ENCODE results near the gene CDCA3.

The CDCA3 gene

DNA sequence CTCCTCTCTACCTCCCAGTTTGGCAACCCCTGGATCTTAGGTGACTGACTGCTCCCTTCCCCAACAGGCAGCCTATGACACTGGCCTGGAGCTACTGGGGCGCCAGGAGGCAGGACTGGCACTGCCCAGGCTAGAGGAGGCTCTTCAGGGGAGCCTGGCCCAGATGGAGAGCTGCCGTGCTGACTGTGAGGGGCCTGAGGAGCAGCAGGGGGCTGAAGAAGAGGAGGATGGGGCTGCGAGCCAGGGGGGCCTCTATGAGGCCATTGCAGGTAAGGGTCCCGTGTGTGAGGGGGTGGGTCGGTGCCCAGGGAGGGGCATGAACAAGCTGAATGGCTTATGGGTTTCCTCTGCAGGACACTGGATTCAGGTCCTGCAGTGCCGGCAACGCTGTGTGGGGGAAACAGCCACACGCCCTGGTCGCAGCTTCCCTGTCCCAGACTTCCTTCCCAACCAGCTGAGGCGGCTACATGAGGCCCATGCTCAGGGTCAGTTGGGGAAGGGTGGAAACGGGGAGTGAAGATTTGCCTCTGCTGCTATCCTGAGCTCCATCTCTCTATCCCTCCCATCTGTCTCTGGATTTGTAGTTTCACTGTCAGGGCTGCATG, 20.7 kb downstream of the CDCA3 start:
- 96% methylated on average over 7 of the region's 11 CpGs for WGBS (ENCODE audit: insufficient coverage)

GRCh38 chr12:6829536-6830220, 21.4 kb downstream of the CDCA3 start:
- H3K27me3 ChIP-seq (replicated peaks in 2 of 5; ENCODE audit: control insufficient read depth in 4 of 5, insufficient read depth in 5 of 5, low read length in 4 of 5), result peaks cover 0 to 7% (median 0%) of the 10 kb centered on the region in 5 experiments
- ChIA-PET CTCF (interaction anchor here (0.8 to 13.0 kb wide), 21 partner anchors 10 to 197 kb away, joined by 3 to 97 read pairs (median 4); partner anchors contain the start of genes CD4, GNB3, MLF2 and PTMS), POLR2A (interaction anchor here (1.3 kb wide), 1 partner anchor 76 kb away, joined by 5 read pairs; the partner anchor contains the start of gene MLF2)
- H3K27ac ChIP-seq (ENCODE audit: insufficient read depth in 1 of 2, low read depth in 1 of 2, low read length in 2 of 2, poor library complexity in 1 of 2, severe bottlenecking in 2 of 2), result peak overlapping the region in 1 of 2 experiments; percentile 76
- 73% methylated on average over 16 of the region's 19 CpGs for WGBS (ENCODE audit: insufficient coverage)
- peaks cover 0 to 30% (median 2%) of the 10 kb centered on the region in 4 experiments for H3K36me3 ChIP-seq (ENCODE audit: control insufficient read depth in 4 of 4, insufficient read depth in 4 of 4, low read length in 3 of 4)
- H3K4me1 ChIP-seq (ENCODE audit: control extremely low read depth in 1 of 4, control insufficient read depth in 4 of 4, insufficient read depth in 4 of 4, low read length in 3 of 4), result peaks cover 0 to 29% (median 24%) of the 10 kb centered on the region in 4 experiments
- DNase-seq, result peak in 1 of 3 donors; percentile 44
- no peaks in the 10 kb centered on the region for H3K9me3 ChIP-seq (ENCODE audit: control extremely low read depth in 1 of 5, control insufficient read depth in 4 of 5, insufficient read depth in 2 of 5, low read depth in 1 of 5, low read length in 4 of 5)
- H3K4me3 ChIP-seq (ENCODE audit: control insufficient read depth in 1 of 7, extremely low read depth in 1 of 7, insufficient read depth in 4 of 7, low read depth in 2 of 7, low read length in 6 of 7), result peak overlapping the region; percentile 5 to 95 (median 72)

More for the DNA sequence above, 20.7 kb downstream of the CDCA3 start:
- peaks cover 0 to 7% (median 0%) of the 10 kb centered on the region in 5 experiments for H3K27me3 ChIP-seq (replicated peaks in 2 of 5; ENCODE audit: control insufficient read depth in 4 of 5, insufficient read depth in 5 of 5, low read length in 4 of 5)
- H3K4me3 ChIP-seq (ENCODE audit: control insufficient read depth in 1 of 7, extremely low read depth in 1 of 7, insufficient read depth in 4 of 7, low read depth in 2 of 7, low read length in 6 of 7), result no peak overlapping the region
- H3K4me1 ChIP-seq (ENCODE audit: control extremely low read depth in 1 of 4, control insufficient read depth in 4 of 4, insufficient read depth in 4 of 4, low read length in 3 of 4), result peaks cover 0 to 26% (median 24%) of the 10 kb centered on the region in 4 experiments
- peaks cover 0 to 30% (median 2%) of the 10 kb centered on the region in 4 experiments for H3K36me3 ChIP-seq (ENCODE audit: control insufficient read depth in 4 of 4, insufficient read depth in 4 of 4, low read length in 3 of 4)
- no peaks in the 10 kb centered on the region for H3K9me3 ChIP-seq (ENCODE audit: control extremely low read depth in 1 of 5, control insufficient read depth in 4 of 5, insufficient read depth in 2 of 5, low read depth in 1 of 5, low read length in 4 of 5)
- no peak for DNase-seq
- no peak overlapping the region for H3K27ac ChIP-seq (ENCODE audit: insufficient read depth in 1 of 2, low read depth in 1 of 2, low read length in 2 of 2, poor library complexity in 1 of 2, severe bottlenecking in 2 of 2)
- ChIA-PET POLR2A (no interaction called here), CTCF (interaction anchor here (0.9 to 13.0 kb wide), 10 partner anchors 10 to 76 kb away, joined by 3 to 97 read pairs (median 5); partner anchors contain the start of genes GNB3, MLF2 and PTMS)

- peak; percentile 39 to 85 (median 76) for DNase-seq
- under 1% methylated on average over 50 of the region's 71 CpGs for WGBS (ENCODE audit: insufficient coverage)
- POLR2A ChIA-PET, result interaction anchor here (0.8 to 1.3 kb wide), 2 partner anchors 20 to 76 kb away, joined by 3 to 5 read pairs; partner anchors contain the start of gene MLF2
- Histone ChIP-seq H3K27ac (ENCODE audit: insufficient read depth in 1 of 2, low read depth in 1 of 2, low read length in 2 of 2, poor library complexity in 1 of 2, severe bottlenecking in 2 of 2) (peak overlapping the region in 1 of 2 experiments; percentile 76), H3K9me3 (ENCODE audit: control extremely low read depth in 1 of 5, control insufficient read depth in 4 of 5, insufficient read depth in 2 of 5, low read depth in 1 of 5, low read length in 4 of 5) (no peaks in the 10 kb centered on the region), H3K4me1 (ENCODE audit: control extremely low read depth in 1 of 4, control insufficient read depth in 4 of 4, insufficient read depth in 4 of 4, low read length in 3 of 4) (peaks cover 0 to 29% (median 24%) of the 10 kb centered on the region in 4 experiments), H3K36me3 (ENCODE audit: control insufficient read depth in 4 of 4, insufficient read depth in 4 of 4, low read length in 3 of 4) (peaks cover 0 to 24% (median under 1%) of the 10 kb centered on the region in 4 experiments), H3K4me3 (ENCODE audit: control insufficient read depth in 1 of 7, extremely low read depth in 1 of 7, insufficient read depth in 4 of 7, low read depth in 2 of 7, low read length in 6 of 7) (peak overlapping the region; percentile 47 to 95 (median 72)), H3K27me3 (replicated peaks in 2 of 5; ENCODE audit: control insufficient read depth in 4 of 5, insufficient read depth in 5 of 5, low read length in 4 of 5) (peaks cover 0 to 7% (median 0%) of the 10 kb centered on the region in 5 experiments)
- CTCF ChIA-PET, result interaction anchor here (0.8 to 13.0 kb wide), 16 partner anchors 11 to 197 kb away, joined by 3 to 97 read pairs (median 4); partner anchors contain the start of genes CD4 and MLF2
Measured at GRCh38 chr12:6828781-6829535, 22.1 kb downstream of the CDCA3 start.

- 2% methylated on average over 45 of the region's 60 CpGs for WGBS (ENCODE audit: insufficient coverage)
- peak within 1 kb of the TSS; percentile 47 to 95 (median 72) for H3K4me3 ChIP-seq (ENCODE audit: control insufficient read depth in 1 of 7, extremely low read depth in 1 of 7, insufficient read depth in 4 of 7, low read depth in 2 of 7, low read length in 6 of 7)
- H3K9me3 ChIP-seq (ENCODE audit: control extremely low read depth in 1 of 5, control insufficient read depth in 4 of 5, insufficient read depth in 2 of 5, low read depth in 1 of 5, low read length in 4 of 5), result no peaks in the 10 kb centered on the region
- peaks cover 0 to 7% (median 0%) of the 10 kb centered on the region in 5 experiments for H3K27me3 ChIP-seq (replicated peaks in 2 of 5; ENCODE audit: control insufficient read depth in 4 of 5, insufficient read depth in 5 of 5, low read length in 4 of 5)
- DNase-seq, result peak in 2 of 3 donors; percentile 41 to 53
- POLR2A ChIA-PET, result interaction anchor here (0.5 to 1.3 kb wide), 4 partner anchors 21 to 431 kb away, joined by 3 to 5 read pairs (median 3); partner anchors contain the start of genes MLF2 and PTMS
- peak within 1 kb of the TSS in 1 of 2 experiments; percentile 76 for H3K27ac ChIP-seq (ENCODE audit: insufficient read depth in 1 of 2, low read depth in 1 of 2, low read length in 2 of 2, poor library complexity in 1 of 2, severe bottlenecking in 2 of 2)
- peaks cover 0 to 18% (median 0%) of the 10 kb centered on the region in 4 experiments for H3K36me3 ChIP-seq (ENCODE audit: control insufficient read depth in 4 of 4, insufficient read depth in 4 of 4, low read length in 3 of 4)
- CTCF ChIA-PET, result interaction anchor here (1.1 to 13.0 kb wide), 13 partner anchors 15 to 196 kb away, joined by 3 to 97 read pairs (median 5); partner anchors contain the start of genes CD4 and MLF2
- peaks cover 0 to 29% (median 24%) of the 10 kb centered on the region in 4 experiments for H3K4me1 ChIP-seq (ENCODE audit: control extremely low read depth in 1 of 4, control insufficient read depth in 4 of 4, insufficient read depth in 4 of 4, low read length in 3 of 4)
Measured at GRCh38 chr12:6827982-6828780, 22.9 kb downstream of the CDCA3 start, which contains the start of gene P3H3. Gene P3H3 (plus strand): TSS chr12:6828407. CDS start chr12:6828441, 34 bp downstream.

GRCh38 chr12:6827437-6827911, 23.6 kb downstream of the CDCA3 start:
- Histone ChIP-seq H3K4me1 (ENCODE audit: control extremely low read depth in 1 of 4, control insufficient read depth in 4 of 4, insufficient read depth in 4 of 4, low read length in 3 of 4) (peaks cover 0 to 29% (median 24%) of the 10 kb centered on the region in 4 experiments), H3K9me3 (ENCODE audit: control extremely low read depth in 1 of 5, control insufficient read depth in 4 of 5, insufficient read depth in 2 of 5, low read depth in 1 of 5, low read length in 4 of 5) (no peaks in the 10 kb centered on the region), H3K36me3 (ENCODE audit: control insufficient read depth in 4 of 4, insufficient read depth in 4 of 4, low read length in 3 of 4) (peaks cover 0 to 18% (median 0%) of the 10 kb centered on the region in 4 experiments), H3K27ac (ENCODE audit: insufficient read depth in 1 of 2, low read depth in 1 of 2, low read length in 2 of 2, poor library complexity in 1 of 2, severe bottlenecking in 2 of 2) (no peak overlapping the region), H3K4me3 (ENCODE audit: control insufficient read depth in 1 of 7, extremely low read depth in 1 of 7, insufficient read depth in 4 of 7, low read depth in 2 of 7, low read length in 6 of 7) (peak overlapping the region in 1 of 7 experiments; percentile 23), H3K27me3 (replicated peaks in 2 of 5; ENCODE audit: control insufficient read depth in 4 of 5, insufficient read depth in 5 of 5, low read length in 4 of 5) (peaks cover 0 to 7% (median 0%) of the 10 kb centered on the region in 5 experiments)
- WGBS (ENCODE audit: insufficient coverage), result 0% methylated on average over 5 of the region's 8 CpGs
- CTCF ChIA-PET, result interaction anchor here (0.6 to 13.0 kb wide), 8 partner anchors 16 to 92 kb away, joined by 3 to 97 read pairs (median 34); partner anchors contain the start of genes CD4, MLF2 and PTMS
- peak in 2 of 3 donors; percentile 49 to 58 for DNase-seq
- POLR2A ChIA-PET, result interaction anchor here (0.5 to 0.7 kb wide), 2 partner anchors 61 to 430 kb away, joined by 3 read pairs; partner anchors contain the start of gene PTMS
